HG03025 (cell line): Measurements from ENCODE around the gene RBM14.
"Not testable (repeated sequence)": the region's sequence is repeated elsewhere in the genome, so short reads cannot be mapped to it uniquely, and the experiment has no call there.

Source experiments
- ATAC-seq: cut with Tn5 transposase; IDR thresholded peaks from one replicate; pipeline ENCODE4 v1.9.1; 2021; ENCODE audit warnings: mild to moderate bottlenecking, moderate library complexity; ENCODE audit not compliant: unreplicated experiment, low FRiP score

RBM14 gene

DNA sequence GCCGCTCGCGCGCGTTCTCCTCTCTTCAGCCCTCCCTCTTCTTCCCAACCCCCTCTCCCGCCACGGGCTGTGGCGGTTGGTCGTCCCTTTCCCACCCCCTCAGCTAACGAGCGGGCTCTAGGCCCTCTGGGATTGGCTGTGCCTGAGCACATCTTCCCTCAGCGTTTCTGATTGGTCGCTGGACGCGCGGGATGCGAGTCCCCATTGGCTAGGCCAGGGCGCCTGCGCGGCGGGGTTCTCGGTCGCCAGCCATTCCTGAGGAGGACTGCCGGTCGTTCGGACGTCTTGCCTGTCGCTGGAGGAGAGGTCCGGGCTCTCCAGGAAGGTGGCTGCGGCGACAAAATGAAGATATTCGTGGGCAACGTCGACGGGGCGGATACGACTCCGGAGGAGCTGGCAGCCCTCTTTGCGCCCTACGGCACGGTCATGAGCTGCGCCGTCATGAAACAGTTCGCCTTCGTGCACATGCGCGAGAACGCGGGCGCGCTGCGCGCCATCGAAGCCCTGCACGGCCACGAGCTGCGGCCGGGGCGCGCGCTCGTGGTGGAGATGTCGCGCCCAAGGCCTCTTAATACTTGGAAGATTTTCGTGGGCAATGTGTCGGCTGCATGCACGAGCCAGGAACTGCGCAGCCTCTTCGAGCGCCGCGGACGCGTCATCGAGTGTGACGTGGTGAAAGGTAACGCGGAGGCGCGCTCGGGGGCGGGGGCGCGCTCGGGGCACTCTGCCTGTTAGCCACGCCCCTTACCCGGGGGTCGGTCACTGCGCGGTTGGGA, at the start of gene RBM14:
RBM14 (plus strand) TSS at position 252 of the 776 bp plus-strand sequence; CDS start at position 343, 91 bp downstream.
- peak; percentile 90 for ATAC-seq

GRCh38 chr11:66567787-66568123, 48.7 kb upstream of the RBM14 start:
- no peak for ATAC-seq

DNA sequence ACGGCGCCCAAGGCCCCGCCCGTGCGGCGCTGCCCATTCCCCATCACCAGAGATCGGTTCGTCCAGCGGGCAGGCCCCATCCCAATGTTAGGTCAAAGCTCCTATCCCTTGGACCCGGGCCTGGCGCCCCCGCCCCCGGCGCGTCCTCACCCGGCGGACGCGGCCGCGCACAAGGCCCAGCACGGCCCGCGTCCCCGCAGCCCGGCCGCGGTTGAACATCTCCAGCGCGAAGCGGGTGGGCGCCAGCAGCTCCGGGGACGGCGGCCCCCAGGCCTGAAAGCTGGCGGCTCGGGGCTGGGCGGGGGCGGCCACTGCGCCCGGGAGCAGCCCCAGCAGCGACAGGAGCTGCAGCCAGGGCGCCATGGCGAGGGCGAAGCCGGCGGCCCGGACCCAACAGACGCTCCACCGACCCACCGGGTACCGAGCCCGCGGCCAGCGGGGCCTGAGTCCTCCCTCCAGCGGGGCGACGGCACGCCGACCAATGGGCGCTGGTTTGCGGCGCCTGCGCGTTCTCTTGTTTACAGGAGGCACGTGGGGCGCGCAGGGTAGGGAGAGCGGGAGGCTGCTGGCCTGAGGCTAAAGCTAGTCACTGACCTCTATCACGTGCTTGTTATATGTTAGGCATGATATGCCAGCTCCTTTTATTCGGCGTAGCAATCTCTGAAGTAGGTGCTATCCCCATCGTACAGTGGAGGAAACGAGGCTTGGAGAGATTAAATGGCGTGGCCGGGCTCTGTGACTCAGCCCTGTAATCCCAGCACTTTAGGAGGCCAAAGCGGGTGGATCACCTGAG, 48.1 kb upstream of the RBM14 start, which contains the start of gene CTSF:
CTSF (minus strand) TSS at position 483 of the 793 bp plus-strand sequence; CDS start at position 363, 120 bp downstream.
- ATAC-seq, result no peak

DNA sequence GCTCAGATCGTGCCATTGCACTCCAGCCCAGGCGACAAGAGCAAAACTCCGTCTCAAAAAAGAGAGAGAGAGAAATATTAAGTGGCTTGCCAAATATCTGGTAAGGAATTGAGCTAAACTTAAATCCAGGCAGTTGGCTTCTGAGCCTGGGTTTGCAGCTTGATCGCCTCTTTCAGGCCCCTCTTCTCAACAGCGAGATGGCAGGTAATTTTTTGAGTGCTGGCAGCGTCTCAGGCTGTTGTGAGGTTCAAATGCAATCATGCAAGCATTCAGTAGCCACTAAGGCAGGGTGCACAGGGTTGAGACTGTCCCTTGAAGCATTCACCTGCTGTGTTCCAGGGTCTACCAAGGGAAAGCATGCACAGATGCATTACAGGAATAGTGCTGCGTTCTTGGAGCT, 47.4 kb upstream of the RBM14 start:
- no peak for ATAC-seq

DNA sequence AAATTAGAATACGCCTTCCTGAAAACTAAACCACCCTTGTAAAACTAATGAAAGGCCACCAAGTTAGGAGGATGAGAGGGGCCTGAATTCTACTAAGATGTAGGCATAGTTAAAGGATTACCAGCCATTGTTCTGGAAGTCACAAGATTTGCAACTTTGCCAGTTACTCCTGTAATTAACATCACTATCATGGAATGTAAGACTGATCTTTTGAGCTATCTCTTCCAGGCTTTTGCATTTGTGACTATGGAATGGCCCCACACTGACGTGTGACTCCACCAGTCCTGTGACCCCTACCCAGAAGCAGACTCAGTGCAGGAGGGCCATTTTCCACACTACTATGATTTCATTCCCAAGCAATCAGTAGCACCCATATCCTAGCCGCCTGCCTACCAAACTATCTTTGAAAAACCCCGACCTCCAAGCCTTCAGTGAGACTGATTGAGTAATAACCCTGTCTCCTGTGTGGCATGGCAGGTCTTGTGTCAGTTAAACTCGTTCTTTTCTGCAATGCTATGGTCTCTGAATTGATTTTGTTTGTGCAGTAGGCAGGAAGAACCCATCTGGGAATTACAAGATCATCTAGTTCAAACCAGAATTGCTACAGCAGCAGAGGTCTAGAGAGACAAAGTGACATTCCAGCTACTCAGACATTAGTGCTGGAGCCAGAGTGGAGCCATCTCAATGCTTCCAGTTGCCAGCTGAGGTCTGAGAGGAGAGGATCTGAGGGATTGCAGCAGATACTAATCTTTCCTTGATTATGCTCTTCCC, 46.2 kb upstream of the RBM14 start:
- ATAC-seq, result no peak

- ATAC-seq, result no peak
These were observed 45.6 kb upstream of the RBM14 start for GRCh38 chr11:66570850-66571180.

DNA sequence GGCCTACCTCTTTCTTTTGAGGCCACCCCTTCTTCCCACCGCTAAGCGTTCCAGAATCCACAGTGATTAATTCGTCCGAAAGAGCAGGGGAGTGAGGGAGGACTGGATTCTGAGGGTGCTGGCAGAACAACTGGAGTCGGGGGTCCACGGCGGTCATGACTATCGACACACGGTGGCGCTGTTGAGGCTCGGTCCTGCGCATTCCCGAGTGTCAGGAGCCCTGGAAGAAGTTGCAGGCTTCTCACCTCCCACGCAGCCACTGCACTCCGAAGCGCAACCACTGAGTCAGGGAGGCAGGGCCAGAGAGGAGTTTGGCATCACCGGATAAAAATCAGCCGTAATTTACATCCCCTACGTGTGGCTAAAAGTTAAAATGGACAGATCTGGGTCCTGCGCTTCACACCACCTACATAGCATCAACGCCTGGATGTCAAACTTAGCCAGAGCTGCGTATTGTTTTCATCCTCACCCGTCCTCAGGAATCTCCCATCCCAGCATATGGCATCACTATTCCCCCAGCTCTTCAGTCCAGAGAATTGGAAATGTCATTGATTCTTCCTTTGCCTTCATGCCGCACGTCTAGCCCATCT, 37.3 kb upstream of the RBM14 start:
- ATAC-seq, result no peak

DNA sequence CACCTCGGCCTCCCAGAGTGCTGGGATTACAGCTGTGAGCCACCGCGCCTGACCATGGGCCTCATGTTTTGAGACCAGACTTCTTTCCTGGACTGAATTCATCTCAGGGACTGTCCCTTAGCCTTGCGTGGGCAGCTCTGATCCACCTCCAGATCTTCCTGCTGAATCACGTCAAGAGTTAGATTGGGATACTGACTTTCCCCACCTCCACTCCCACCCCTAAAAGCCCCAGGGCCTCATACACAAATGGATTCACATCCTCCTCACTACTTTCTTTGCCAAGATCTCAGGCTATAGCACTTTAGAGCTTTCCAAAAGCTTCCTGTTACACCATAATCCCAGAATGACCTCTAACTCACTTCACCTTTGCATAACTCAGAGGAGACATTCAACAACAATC, 35.6 kb upstream of the RBM14 start:
- no peak for ATAC-seq

DNA sequence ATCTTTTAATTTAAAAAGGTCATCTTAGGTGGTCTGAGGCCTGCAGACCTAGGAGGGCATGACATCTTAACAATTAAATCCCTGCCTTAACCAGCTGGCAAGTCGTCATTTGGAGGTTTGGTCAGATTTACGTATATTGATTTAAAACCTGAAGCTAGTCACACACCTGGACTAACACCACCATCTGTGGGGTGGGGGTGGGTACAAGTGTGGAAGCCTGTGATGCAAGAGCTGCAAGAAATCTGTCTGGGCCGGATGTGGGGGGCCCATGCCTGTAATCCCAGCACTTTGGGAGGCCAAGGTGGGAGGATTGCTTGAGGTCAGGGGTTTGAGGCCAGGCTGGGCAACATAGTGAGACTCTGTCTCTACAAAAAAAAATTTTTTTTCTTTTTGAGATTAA, 35.2 kb upstream of the RBM14 start:
- ATAC-seq, result no peak

DNA sequence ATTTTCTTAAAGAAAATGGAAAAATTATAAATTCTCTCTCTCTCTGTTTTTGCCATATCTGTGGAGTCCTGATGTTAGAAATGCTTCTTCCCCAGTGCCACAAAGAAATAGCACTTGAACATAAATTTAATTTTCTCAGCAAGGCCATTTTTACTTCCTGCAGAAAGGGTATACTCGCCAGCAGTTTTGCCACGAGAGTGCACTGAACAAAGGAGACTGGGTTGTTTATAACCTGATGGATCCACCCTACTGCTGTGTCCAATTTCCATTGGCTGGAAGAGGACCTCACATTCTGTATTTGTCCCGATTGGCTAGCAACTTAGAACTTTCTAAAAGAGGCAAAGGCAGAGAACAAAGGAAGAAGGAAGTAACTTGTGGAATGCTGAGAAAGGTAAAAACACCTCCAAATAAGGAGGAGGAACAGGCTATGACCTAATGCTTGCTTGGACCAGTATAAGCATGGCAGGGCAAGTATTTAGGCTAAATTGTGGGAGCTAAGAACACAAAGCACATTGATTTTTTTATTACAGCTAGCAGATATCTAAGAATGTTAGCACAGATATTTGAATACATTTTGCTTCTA, 33.8 kb upstream of the RBM14 start:
- not testable (repeated sequence) for ATAC-seq

GRCh38 chr11:66585447-66585846, 31.0 kb upstream of the RBM14 start:
- not testable (repeated sequence) for ATAC-seq

DNA sequence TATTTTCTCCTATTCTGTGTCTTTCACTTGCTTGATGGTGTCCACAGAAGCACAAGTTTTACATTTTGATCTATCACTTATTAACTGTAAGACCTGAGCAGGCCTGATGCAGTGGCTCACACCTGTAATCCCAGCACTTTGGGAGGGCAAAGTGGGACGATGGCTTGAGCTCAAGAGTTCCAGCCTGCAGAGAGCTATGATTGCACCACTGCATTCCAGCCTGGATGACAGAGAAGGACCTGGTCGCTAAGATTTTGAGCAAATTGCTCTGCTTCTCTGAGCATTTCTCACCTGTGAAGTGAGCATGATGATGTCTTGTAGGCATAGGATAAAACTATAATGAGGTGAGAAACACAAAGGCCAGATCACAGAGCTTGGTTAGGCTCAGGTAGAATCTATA, 30.3 kb upstream of the RBM14 start:
- ATAC-seq, result no peak

DNA sequence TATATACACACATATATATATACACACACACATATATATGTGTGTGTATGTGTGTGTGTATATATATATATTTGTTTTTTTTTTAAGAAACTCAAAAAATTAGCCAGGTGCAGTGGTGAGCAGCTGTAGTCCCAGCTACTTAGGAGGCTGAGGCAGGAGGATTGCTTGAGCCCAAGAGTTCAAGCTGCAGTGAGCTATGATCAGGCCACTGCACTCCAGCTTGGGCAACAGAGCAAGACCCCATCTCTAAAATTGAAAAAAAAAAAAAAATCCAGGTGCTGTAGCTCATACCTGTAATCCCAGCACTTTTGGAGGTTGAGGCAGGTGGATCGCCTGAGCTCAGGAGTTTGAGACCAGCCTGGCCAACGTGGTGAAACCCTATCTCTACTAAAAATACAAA, 27.1 kb upstream of the RBM14 start:
- not testable (repeated sequence) for ATAC-seq

- no peak for ATAC-seq
These were observed 26.3 kb upstream of the RBM14 start for GRCh38 chr11:66589996-66590675.

DNA sequence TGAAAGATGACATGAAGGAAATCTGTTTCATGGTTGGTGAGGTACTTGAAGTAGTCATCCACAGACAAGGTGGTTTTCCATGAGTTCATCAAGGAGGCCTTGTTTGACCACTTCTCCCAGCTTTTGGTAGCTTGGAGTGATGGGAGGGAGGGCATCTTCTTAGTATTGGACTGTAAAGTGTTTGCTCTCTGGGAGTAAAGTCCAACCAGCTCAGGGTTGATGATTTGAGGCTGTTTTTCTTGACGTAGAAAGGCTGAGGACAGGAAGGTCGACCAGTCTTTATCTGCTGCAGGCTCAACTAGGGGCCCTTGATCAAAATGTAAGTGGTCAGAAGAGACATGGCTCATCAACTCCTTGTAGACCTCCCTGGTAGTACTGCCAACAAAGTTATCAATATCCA, 25.3 kb upstream of the RBM14 start:
- no peak for ATAC-seq

GRCh38 chr11:66592457-66593302, 23.8 kb upstream of the RBM14 start, which contains the start of the genes CCDC87 and CCS:
TSS of gene CCDC87 (minus strand) at chr11:66593063. CDS start at chr11:66593015, 48 bp downstream.
TSS of gene CCS (plus strand) at chr11:66593185. CDS start at chr11:66593262, 77 bp downstream.
- ATAC-seq, result peak; percentile 74

- peak; percentile 12 for ATAC-seq
These were observed 23.2 kb upstream of the RBM14 start for GRCh38 chr11:66593303-66593635.

DNA sequence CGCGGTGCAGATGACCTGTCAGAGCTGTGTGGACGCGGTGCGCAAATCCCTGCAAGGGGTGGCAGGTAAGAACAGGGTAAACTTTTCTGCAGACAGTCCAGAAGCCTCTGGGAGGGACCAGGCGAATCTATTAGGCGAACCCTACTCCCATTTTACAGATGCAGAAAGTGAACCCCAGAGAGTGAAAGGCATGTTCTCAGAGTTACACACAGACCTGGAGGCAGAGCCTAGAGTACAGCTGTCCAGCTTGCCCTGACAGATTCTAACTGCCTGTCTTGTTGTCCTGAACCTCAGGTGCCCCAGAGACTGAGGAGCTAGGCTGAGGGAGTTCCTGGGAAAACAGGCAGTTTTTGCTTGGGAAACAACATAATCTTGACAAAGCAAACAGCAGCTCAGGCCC, 22.8 kb upstream of the RBM14 start:
- no peak for ATAC-seq
